Stimulated activated naive CD8-positive, alpha-beta T cell treated with anti-CD3 and anti-CD28 coated beads, Interleukin-15, Interleukin-2, amounts not matched to agents 100 ng/mL and 50 ng/mL, for 24 hours (primary cell): Measurements from ENCODE around the gene DAB2.

Experiments used
- H3K27ac Mint-ChIP-seq: one replicate; pipeline ENCODE4 v1.8.0; 2021; ENCODE audit warnings: mild to moderate bottlenecking, mixed read lengths
- H3K27me3 Mint-ChIP-seq: one replicate; pipeline ENCODE4 v1.8.0; 2021; ENCODE audit warnings: mixed read lengths
- H3K36me3 Mint-ChIP-seq: one replicate; pipeline ENCODE4 v1.8.0; 2021; ENCODE audit warnings: low read depth, mixed read lengths
- H3K4me1 Mint-ChIP-seq: one replicate; pipeline ENCODE4 v1.8.0; 2021; ENCODE audit warnings: low read depth, mixed read lengths
- H3K4me3 Mint-ChIP-seq: one replicate; pipeline ENCODE4 v1.8.0; 2021; ENCODE audit warnings: mild to moderate bottlenecking, mixed read lengths
- H3K9me3 Mint-ChIP-seq: one replicate; pipeline ENCODE4 v1.8.0; 2021; ENCODE audit warnings: mixed read lengths

Gene DAB2

DNA sequence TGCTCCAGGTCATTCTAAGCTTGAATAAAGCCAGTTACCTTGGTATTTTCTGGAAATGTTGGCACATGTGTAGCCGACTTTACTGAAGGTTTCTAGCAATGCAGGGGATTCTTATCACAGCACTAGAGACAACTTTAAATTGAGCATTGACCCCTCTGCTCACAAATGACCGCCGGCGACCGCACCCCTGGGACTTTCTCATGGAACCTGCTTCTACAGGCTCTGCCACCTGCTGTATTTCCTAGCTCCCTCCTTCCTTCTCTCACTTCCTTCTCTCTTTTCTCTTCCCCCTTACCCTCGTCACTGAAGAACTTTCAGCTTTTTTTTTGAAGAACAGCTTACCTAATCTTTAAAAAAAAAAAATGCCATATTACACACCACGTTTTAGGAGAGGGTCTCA lies 30.9 kb upstream of the DAB2 start:
- Mint-ChIP-seq H3K36me3 (no peaks in the 10 kb centered on the region), H3K4me1 (no peaks in the 10 kb centered on the region), H3K4me3 (no peak overlapping the region), H3K9me3 (no peaks in the 10 kb centered on the region), H3K27ac (no peak overlapping the region), H3K27me3 (peaks cover 32% of the 10 kb centered on the region)

DNA sequence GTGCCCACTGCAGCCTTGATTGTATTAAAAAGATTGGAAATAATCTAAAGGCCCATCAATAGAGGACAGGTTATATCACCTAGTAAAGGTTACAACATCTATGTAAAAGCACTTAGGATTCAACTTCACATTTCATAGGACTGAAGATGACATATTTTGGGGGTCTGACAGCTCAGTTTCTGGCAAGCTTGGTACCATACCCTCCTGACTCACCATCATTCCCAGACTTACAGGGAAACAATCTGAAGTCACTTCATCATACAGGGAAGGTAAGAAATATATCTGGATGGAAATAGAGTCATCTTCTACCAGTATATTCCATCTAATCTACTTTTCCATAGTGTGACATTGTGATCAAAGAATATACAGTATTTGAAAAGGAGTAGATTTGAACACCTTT lies 28.8 kb upstream of the DAB2 start:
- no peaks in the 10 kb centered on the region for H3K36me3 Mint-ChIP-seq
- H3K9me3 Mint-ChIP-seq: no peaks in the 10 kb centered on the region
- H3K4me1 Mint-ChIP-seq: no peaks in the 10 kb centered on the region
- no peak overlapping the region for H3K27ac Mint-ChIP-seq
- H3K4me3 Mint-ChIP-seq: no peak overlapping the region
- peaks cover 25% of the 10 kb centered on the region for H3K27me3 Mint-ChIP-seq

DNA sequence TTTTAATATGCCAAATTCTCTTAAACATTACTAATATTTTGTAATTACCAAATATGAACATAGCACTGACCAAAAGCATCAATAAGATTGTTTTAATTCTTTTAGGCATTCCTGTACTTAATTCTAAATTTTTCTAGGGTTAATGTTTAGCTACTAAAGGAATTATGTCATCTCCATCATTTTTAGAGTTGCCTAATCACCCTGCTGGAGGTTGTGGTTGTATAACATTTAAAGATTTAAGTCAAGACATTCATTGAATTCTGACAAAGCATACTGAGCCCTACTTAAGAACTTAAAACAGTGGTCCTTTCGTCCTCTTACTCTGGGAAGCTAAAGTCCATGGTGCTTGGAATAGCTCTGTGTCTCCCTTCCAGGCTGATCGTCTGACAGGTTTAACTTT lies 28.1 kb upstream of the DAB2 start:
- Mint-ChIP-seq H3K4me3 (no peak overlapping the region), H3K4me1 (no peaks in the 10 kb centered on the region), H3K27ac (no peak overlapping the region), H3K36me3 (no peaks in the 10 kb centered on the region), H3K9me3 (no peaks in the 10 kb centered on the region), H3K27me3 (peaks cover 20% of the 10 kb centered on the region)

DNA sequence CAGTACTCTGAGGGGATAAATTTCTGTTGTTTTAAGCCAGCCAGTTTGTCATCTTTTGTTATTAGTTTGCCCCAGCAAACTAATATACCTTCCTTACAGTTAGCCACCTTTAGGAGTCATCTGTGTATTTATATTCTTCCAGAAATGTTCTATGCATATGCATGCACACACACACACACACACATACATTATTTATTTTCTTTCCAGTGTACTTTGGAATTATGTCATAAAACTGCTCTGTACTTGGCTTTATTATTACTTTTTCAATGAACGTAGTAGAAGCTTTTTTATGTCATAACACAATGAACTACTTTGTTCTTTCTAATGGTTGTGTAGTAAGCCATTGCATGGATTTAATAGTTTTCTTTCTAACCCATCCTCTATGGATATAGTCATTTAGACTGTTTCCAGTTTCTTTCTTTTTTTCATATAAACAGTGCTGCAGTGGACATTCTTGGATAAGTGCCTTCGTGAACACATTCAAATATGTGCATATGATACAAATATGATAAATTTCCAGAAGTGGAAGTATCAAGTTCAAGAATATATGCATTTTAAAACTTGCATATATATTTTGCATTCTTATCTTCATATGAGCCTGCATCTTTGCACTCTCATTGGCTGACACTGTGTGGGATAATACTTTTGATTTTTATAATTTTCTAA lies 26.6 kb upstream of the DAB2 start:
- no peaks in the 10 kb centered on the region for H3K4me1 Mint-ChIP-seq
- no peak overlapping the region for H3K27ac Mint-ChIP-seq
- H3K27me3 Mint-ChIP-seq: peaks cover 10% of the 10 kb centered on the region
- H3K36me3 Mint-ChIP-seq: no peaks in the 10 kb centered on the region
- no peak overlapping the region for H3K4me3 Mint-ChIP-seq
- H3K9me3 Mint-ChIP-seq: no peaks in the 10 kb centered on the region

DNA sequence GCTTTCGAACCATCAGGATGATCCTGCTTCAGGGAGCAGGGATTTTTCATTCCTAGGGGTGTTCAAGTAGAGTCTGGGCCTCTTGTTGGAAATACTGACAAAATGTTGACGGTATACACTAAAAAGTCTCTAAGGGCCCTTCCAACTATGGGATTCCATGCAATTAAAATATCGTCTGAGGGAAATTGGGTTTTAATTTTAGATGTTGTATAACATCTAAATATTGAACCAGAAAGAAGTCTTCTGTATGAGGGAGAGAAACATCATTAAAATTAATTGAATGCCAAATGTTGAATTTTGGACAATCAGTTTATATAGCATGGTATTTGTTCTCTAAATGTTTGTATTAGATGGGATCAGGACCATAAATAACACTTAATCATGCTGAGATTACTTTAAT lies 25.7 kb upstream of the DAB2 start:
- Mint-ChIP-seq H3K9me3 (no peaks in the 10 kb centered on the region), H3K4me1 (no peaks in the 10 kb centered on the region), H3K27me3 (peaks cover 5% of the 10 kb centered on the region), H3K36me3 (no peaks in the 10 kb centered on the region), H3K27ac (no peak overlapping the region), H3K4me3 (no peak overlapping the region)

DNA sequence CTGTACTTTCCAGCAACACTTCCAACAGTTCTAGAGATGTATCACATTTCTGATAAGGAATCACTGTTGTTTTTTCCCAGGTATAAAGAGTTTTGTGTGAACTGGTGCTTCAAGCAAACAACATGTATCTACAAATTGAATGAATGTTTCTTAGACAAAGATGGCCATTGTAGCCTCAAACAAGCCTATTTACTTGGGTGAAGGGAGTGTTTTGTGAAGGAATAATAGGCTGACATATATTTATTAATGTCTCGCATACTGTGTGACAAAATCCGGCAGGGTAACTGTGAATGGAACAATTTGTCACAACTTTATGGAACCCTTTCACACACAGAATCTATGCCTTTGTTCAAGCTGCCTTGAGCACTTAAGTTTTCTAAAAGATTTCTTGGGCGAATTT lies 24.8 kb upstream of the DAB2 start:
- no peak overlapping the region for H3K27ac Mint-ChIP-seq
- no peaks in the 10 kb centered on the region for H3K4me1 Mint-ChIP-seq
- peaks cover 4% of the 10 kb centered on the region for H3K27me3 Mint-ChIP-seq
- H3K36me3 Mint-ChIP-seq: no peaks in the 10 kb centered on the region
- H3K9me3 Mint-ChIP-seq: no peaks in the 10 kb centered on the region
- H3K4me3 Mint-ChIP-seq: no peak overlapping the region

DNA sequence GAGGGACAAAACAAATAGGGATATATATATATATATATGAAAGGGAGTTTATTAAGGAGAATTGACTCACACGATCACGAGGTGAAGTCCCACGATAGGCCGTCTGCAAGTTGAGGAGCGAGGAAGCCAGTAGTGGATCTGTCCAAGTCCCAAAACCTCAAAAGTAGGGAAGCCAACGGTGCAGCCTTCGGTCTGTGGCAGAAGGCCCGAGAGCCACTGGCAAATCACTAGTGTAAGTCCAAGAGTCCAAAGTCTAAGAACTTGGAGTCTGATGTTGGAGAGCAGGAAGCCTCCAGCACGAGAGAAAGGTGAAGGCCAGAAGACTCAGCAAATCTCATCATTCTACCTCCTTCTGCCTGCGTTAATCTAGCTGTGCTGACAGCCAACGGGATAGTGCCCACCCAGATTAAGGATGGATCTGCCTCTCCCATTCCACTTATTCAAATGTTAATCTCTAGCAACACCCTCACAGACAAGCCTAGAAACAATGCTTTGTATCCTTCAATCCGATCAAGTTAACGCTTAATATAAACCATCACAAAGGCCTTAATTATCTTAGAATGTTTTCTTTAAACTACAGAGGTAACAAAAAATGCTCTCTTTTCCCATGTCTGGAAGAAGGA lies 23.8 kb upstream of the DAB2 start:
- Mint-ChIP-seq H3K4me1 (no peaks in the 10 kb centered on the region), H3K36me3 (no peaks in the 10 kb centered on the region), H3K9me3 (no peaks in the 10 kb centered on the region), H3K27ac (no peak overlapping the region), H3K4me3 (no peak overlapping the region), H3K27me3 (peaks cover 4% of the 10 kb centered on the region)

DNA sequence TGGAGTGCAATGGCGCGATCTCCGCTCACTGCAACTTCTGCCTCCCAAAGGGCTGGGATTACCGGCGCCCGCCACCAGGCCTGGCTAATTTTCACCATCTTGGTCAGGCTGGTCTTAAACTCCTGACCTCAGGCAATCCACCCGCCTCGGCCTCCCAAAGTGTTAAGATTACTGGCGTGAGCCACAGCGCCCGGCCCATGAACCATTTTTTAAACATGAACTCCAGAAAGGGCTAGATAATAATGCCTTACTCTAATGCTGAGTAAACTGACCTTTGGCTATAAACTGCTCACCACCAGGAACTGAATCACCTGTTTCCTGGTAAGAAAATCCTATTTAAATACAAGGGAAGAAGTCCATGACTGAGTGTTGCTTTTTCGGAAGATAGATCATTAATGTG lies 23.2 kb upstream of the DAB2 start:
- H3K4me3 Mint-ChIP-seq: no peak overlapping the region
- no peaks in the 10 kb centered on the region for H3K36me3 Mint-ChIP-seq
- H3K27ac Mint-ChIP-seq: no peak overlapping the region
- H3K9me3 Mint-ChIP-seq: no peaks in the 10 kb centered on the region
- no peaks in the 10 kb centered on the region for H3K4me1 Mint-ChIP-seq
- H3K27me3 Mint-ChIP-seq: peaks cover 4% of the 10 kb centered on the region

DNA sequence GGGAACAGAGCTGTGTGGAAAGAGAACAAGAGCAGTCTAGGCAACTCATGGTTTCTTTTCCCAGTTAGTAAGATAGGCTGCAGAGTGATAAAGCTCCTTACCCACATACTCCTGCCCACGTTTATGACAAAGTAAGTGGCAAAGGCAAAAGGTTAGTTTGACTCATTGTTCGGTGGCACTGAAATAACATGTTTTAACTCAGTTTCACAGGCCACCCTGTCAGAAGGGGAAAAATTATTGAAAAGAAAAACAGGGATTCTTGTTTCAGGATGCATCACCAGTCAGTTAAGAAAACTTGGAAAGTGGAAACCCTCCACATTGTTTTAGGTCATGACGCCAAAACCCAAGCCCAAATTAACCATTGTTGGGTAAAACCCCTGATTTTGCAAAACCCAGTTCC lies 22.3 kb upstream of the DAB2 start:
- Mint-ChIP-seq H3K9me3 (no peaks in the 10 kb centered on the region), H3K36me3 (no peaks in the 10 kb centered on the region)

DNA sequence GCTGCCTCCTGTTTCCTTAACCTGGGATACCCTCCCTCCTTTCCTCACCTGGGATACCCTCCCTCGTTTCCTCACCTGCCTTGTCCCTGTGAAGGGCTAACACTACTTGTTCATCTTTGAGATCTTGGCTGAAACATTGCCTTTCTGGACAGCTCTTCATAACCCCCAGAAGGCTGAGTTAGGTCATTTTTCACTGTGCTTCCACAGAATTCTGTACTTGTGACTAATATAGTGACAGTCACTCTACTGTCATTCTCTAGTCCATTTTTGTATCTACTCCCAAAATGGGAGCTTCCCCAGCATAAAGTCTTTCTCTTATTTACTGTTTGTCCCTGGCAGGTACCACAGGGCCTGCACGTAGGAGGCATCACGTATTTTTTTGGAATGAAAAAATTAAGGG lies 21.5 kb upstream of the DAB2 start:
- Mint-ChIP-seq H3K4me3 (no peak overlapping the region), H3K36me3 (no peaks in the 10 kb centered on the region), H3K27ac (no peak overlapping the region), H3K27me3 (peaks cover 4% of the 10 kb centered on the region), H3K9me3 (no peaks in the 10 kb centered on the region), H3K4me1 (no peaks in the 10 kb centered on the region)

More for the DNA sequence above, 22.3 kb upstream of the DAB2 start:
- no peaks in the 10 kb centered on the region for H3K4me1 Mint-ChIP-seq
- H3K27me3 Mint-ChIP-seq: peaks cover 4% of the 10 kb centered on the region
- no peak overlapping the region for H3K27ac Mint-ChIP-seq
- H3K4me3 Mint-ChIP-seq: no peak overlapping the region

DNA sequence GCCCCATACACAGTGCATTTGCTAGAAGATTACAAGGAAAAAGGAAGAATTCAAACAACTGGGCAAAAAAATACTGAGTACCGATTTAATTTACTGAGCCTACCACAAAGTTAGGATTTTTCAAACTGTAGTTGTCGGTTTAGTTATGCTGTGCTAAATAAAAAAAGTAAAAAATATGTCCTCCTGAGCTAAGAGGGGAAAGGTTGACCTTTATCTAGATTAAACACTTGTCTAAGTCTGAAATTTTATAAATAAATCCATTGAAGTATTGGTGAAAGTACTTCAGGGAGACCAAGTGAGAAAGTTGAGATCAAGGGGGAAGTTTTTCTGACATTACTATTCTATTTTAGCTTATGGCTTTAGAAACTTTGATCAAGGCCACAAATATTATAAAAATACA lies 19.1 kb upstream of the DAB2 start:
- no peak overlapping the region for H3K27ac Mint-ChIP-seq
- no peak overlapping the region for H3K4me3 Mint-ChIP-seq
- H3K4me1 Mint-ChIP-seq: no peaks in the 10 kb centered on the region
- H3K36me3 Mint-ChIP-seq: no peaks in the 10 kb centered on the region
- H3K9me3 Mint-ChIP-seq: no peaks in the 10 kb centered on the region
- peaks cover 4% of the 10 kb centered on the region for H3K27me3 Mint-ChIP-seq

DNA sequence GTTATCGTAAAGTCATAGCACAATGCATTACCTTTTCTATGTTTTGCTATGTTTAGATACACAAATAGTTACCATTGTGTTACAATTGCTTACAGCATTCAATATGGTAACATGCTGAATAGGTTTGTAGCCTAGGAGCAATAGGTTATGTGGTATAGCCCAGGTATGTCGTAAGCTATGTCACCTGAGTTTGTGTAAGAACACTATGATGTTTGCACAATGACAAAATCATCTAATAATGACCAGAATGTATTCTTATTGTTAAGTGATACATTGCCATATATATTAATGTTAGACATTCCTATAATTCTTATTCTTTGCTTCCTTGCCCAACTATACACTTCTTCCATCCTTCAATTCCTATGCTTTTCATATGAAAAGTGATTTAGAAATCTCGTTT lies 18.2 kb upstream of the DAB2 start:
- peaks cover 4% of the 10 kb centered on the region for H3K27me3 Mint-ChIP-seq
- H3K4me1 Mint-ChIP-seq: no peaks in the 10 kb centered on the region
- no peak overlapping the region for H3K4me3 Mint-ChIP-seq
- no peaks in the 10 kb centered on the region for H3K36me3 Mint-ChIP-seq
- H3K27ac Mint-ChIP-seq: no peak overlapping the region
- H3K9me3 Mint-ChIP-seq: no peaks in the 10 kb centered on the region

DNA sequence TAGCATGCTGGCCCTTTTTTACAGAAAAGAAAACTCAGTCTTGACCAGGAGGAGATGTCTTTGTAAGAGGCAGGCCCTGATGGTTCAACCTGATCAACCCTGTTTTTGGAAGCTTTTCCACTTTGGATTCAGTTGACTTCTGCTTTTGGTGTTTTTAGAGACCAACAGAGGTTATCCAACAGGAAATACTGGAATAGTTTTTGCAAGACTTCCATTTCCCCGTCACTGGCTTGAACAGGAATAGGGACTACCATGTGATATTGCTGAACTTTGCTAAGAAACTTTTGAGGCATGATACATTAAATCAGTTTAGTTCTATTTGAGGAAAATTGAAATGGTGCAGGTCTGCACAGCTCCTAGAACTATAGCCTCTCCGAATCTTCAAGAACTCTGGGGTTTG lies 17.1 kb upstream of the DAB2 start:
- Mint-ChIP-seq H3K27me3 (peaks cover 4% of the 10 kb centered on the region), H3K27ac (no peak overlapping the region), H3K4me3 (no peak overlapping the region), H3K4me1 (no peaks in the 10 kb centered on the region), H3K9me3 (no peaks in the 10 kb centered on the region), H3K36me3 (no peaks in the 10 kb centered on the region)

DNA sequence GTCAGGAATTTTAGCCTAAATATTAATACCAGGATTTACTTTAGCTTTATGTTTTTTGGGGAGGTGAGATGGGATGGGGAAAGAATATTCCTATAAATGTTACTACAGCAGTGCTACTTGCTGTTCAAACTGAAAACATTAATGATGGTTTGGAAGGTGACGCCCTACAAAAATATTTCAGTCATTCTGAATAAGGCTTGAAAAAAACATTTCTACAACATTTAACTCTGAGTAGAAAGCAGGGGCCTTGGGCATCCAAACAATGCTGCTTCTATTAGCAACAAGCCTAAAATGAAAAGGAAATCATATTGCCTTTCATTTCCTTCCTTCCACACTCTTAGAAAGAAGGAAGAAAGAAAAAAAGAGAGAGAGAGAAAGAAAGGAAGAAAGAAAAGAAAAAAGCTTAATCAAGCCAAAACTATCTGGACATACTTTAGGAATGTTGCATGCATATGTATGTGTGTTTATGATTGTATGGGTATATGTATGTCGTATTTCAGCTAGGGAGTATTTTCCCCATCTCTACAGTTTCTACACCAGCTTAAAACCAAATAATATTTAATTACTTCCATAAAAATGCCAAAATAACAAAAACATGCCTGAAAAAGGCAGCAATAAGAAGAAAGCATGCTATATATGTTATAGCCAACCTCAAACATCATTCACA lies 16.3 kb upstream of the DAB2 start:
- Mint-ChIP-seq H3K9me3 (no peaks in the 10 kb centered on the region), H3K27me3 (peaks cover 1% of the 10 kb centered on the region), H3K36me3 (no peaks in the 10 kb centered on the region), H3K27ac (no peak overlapping the region), H3K4me1 (no peaks in the 10 kb centered on the region), H3K4me3 (no peak overlapping the region)

DNA sequence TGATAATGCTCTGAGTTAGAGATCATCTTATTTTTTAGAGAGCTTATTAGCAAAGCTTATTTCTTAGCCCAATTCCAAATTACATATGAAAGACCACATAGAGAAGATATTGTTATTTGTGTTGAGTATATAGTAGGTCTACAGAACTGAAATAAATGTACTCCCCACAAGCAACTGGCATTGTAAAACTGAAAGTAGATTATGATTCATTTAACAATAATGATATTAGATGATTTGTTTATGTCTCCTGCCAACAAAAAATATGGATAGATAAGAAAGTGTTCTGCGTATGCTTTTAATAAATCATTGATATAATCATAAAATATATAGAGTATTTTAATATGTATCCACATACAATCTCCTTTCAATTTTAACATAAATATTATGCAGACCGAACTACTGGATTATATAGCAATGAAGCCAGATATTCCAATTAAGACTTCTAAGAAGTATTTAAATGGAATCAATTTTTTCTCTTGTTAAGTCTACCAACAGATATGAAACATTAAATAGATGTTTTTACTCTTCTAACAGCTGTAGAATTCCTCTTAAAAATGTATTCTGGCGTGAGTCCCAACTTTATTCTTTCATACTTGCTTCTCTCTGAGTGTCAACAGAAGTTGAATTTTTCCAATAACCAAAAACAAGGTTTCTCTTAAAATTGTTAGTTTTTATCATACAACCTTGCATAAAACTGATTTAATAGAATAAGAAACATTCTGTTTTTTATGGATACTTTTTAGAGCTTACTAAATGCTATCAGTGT lies 15.6 kb upstream of the DAB2 start:
- Mint-ChIP-seq H3K4me3 (no peak overlapping the region), H3K27me3 (no peaks in the 10 kb centered on the region), H3K36me3 (no peaks in the 10 kb centered on the region), H3K27ac (no peak overlapping the region), H3K4me1 (no peaks in the 10 kb centered on the region), H3K9me3 (no peaks in the 10 kb centered on the region)
